Measurements from ENCODE around the gene EEIG1. TPM values are rescaled to one million over a fixed set of nuclear protein-coding genes. Genes with fewer than 3 reads are reported as not detected.
A peak's percentile ranks its signal among the peaks of the same experiment; 100 is the strongest.

EEIG1 gene
- total and polyA plus RNA-seq, 2 of the 4 experiments (the other 2 are of a cell fraction) = 1.1 to 23.2 TPM

GRCh38 chr9:127954831-127955293 lies 25.9 kb downstream of the EEIG1 start:
- intact Hi-C loops (cut with micrococcal nuclease) = no loop called here
- H4K5ac ChIP-seq (ENCODE audit: low read depth, low read length) = no peak overlapping the region
- no TSS peak for BruUV-seq (replicated peaks)
- peak overlapping the region; percentile 23 for H2AFZ ChIP-seq (replicated peaks; ENCODE audit: low read length, poor library complexity)
- H3K79me1 ChIP-seq (ENCODE audit: low read depth in 1 of 2, low read length in 2 of 2) = peaks cover 7 to 61% of the 10 kb centered on the region in 2 experiments
- no peak overlapping the region for H3K27ac ChIP-seq (ENCODE audit: insufficient read depth, low read length)
- H3K4me3 ChIP-seq (ENCODE audit: insufficient read depth, low read depth, low read length) = no peak overlapping the region
- H3K36me3 ChIP-seq (ENCODE audit: control insufficient read depth, insufficient read depth, low read length) = peaks cover 1% of the 10 kb centered on the region; the same call in 1 of the 2 replicates
- no peak overlapping the region for H2BK5ac ChIP-seq (ENCODE audit: low read depth, low read length, poor library complexity, severe bottlenecking)
- H3K4me1 ChIP-seq (ENCODE audit: control insufficient read depth, insufficient read depth, low read length) = peaks cover 4% of the 10 kb centered on the region
- H3K14ac ChIP-seq (replicated peaks; ENCODE audit: low read depth, low read length) = no peak overlapping the region
- H2BK120ac ChIP-seq (ENCODE audit: low read depth, low read length) = no peak overlapping the region
- no peak overlapping the region for H3K18ac ChIP-seq (ENCODE audit: low read depth, low read length)
- ATAC-seq (ENCODE audit: low read depth) (no peak; the same call in 1 of the 2 replicates), DNase-seq (no peak)
- no peak overlapping the region for H3K23ac ChIP-seq (ENCODE audit: low read depth, low read length)
- peak overlapping the region; percentile 13 for H2AK9ac ChIP-seq (replicated peaks; ENCODE audit: low read depth, low read length, poor library complexity)
- H3K9me3 ChIP-seq (ENCODE audit: control insufficient read depth, insufficient read depth, low read length) = no peaks in the 10 kb centered on the region; the same call in 1 of the 2 replicates
- peaks cover 28% of the 10 kb centered on the region for H4K20me1 ChIP-seq (ENCODE audit: insufficient read depth, low read length)
- no peak overlapping the region for H3K56ac ChIP-seq (ENCODE audit: extremely low read depth, insufficient read depth, low read length)
- ChIA-PET POLR2A (ENCODE audit: unreplicated experiment) (no interaction called here), CTCF (interaction anchor here (0.6 to 1.6 kb wide), 3 partner anchors 12 to 365 kb away, joined by 3 to 10 read pairs (median 3); partner anchors contain the start of gene DPM2)
- no peak overlapping the region for H4K91ac ChIP-seq (ENCODE audit: insufficient read depth, low read depth, low read length)
- H2BK20ac ChIP-seq (ENCODE audit: low read depth, low read length) = no peak overlapping the region
- in situ Hi-C loops (cut with MboI; ENCODE audit: low sequenced_read_pairs) = loop anchor here (5.0 kb wide), 1 partner anchor 77 kb away; no protein-coding TSS in a partner anchor
- H4K8ac ChIP-seq (ENCODE audit: low read depth in 2 of 2, low read length in 2 of 2) = no peak overlapping the region
- H3K9me1 ChIP-seq (ENCODE audit: insufficient read depth, low read length) = peaks cover 14% of the 10 kb centered on the region
- H3K4me2 ChIP-seq (ENCODE audit: low read depth, low read length) = no peak overlapping the region
- no CpG with 5 or more reads among the region's 13 CpGs for WGBS, 2 experiments (ENCODE audit: extremely low coverage in 2 of 2, insufficient read length in 1 of 2)
- H3K9ac ChIP-seq (ENCODE audit: low read depth, low read length) = no peak overlapping the region
- dilution Hi-C loops (cut with HindIII; ENCODE audit: low sequenced_read_pairs, unreplicated experiment) = no loop called here
- TF ChIP-seq CTCF (conservative IDR thresholded peaks at IDR 0.05; ENCODE audit: low read depth, low read length) = no peak
- no peak for TF ChIP-seq BHLHE40 (IDR thresholded peaks at IDR 0.05; ENCODE audit: low read depth, low read length)
- TF ChIP-seq USF2 (IDR thresholded peaks at IDR 0.05; ENCODE audit: low read depth, low read length) = no peak
- TF ChIP-seq FOS (IDR thresholded peaks at IDR 0.05; ENCODE audit: low read depth, low read length) = no peak
- no peak for TF ChIP-seq SMC3 (IDR thresholded peaks at IDR 0.05; ENCODE audit: low read depth, low read length)
- no peak for TF ChIP-seq MAZ (IDR thresholded peaks at IDR 0.05; ENCODE audit: borderline replicate concordance, low read depth, low read length)
- TF ChIP-seq RFX5 (IDR thresholded peaks at IDR 0.05; ENCODE audit: low read depth, low read length) = no peak
- no peak for TF ChIP-seq CHD1 (IDR thresholded peaks at IDR 0.05; ENCODE audit: low read depth, low read length)
- no peak for TF ChIP-seq CEBPB (IDR thresholded peaks at IDR 0.05; ENCODE audit: low read depth, low read length)
- TF ChIP-seq RAD21 (IDR thresholded peaks at IDR 0.05; ENCODE audit: low read length) = no peak
- no peak for TF ChIP-seq MAFK (IDR thresholded peaks at IDR 0.05; ENCODE audit: low read depth, low read length)
- TF ChIP-seq NFE2L2 (IDR thresholded peaks at IDR 0.05; ENCODE audit: low read depth, low read length) = no peak
- no peak for TF ChIP-seq ELK1 (IDR thresholded peaks at IDR 0.05; ENCODE audit: borderline replicate concordance, low read depth, low read length)
- TF ChIP-seq POLR2A (IDR thresholded peaks at IDR 0.05; ENCODE audit: low read depth, low read length) = no peak
- no peaks in the 10 kb centered on the region for H3K27me3 ChIP-seq (ENCODE audit: control insufficient read depth, insufficient read depth, low read length)
- H3K4ac ChIP-seq (ENCODE audit: low read depth, low read length) = no peak overlapping the region
- H2BK15ac ChIP-seq (ENCODE audit: low read depth, low read length) = no peak overlapping the region
- peak overlapping the region; percentile 9; the same call in 1 of the 2 replicates for H2AK5ac ChIP-seq (ENCODE audit: low read depth, low read length)
